Measurements from ENCODE around the gene ITGA7. TPM values are rescaled to one million over a fixed set of nuclear protein-coding genes. Genes with fewer than 3 reads are reported as not detected.

Gene ITGA7
- total RNA-seq, 2 experiments from 2014 or later = 4.3 to 4.8 TPM

DNA sequence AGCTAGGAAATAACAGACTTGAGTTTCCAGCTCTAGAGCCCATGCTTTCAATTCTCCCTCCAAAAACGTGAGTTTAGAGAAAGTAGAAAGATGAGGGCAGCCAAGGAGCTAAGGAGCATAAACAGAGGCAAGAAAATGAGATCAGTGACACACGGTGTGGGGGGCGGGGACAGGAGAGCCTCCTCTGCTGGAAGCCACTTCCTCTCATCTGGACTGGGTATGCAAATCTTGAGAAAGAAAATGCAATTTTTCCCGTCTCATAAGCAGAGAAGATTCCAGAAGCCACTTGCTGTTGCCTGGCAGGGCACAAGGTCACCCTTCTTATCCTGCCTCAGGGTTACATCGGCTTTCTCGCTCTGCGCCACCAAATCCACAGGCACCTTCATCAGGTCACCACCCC, 65.0 kb downstream of the ITGA7 start:
- H3K27ac Mint-ChIP-seq = no peak overlapping the region
- peaks cover 1% of the 10 kb centered on the region for H3K9me3 Mint-ChIP-seq
- intact Hi-C loops (cut with micrococcal nuclease) = no loop called here
- POLR2A ChIA-PET = no interaction called here
- ATAC-seq (peak; percentile 35), DNase-seq (peak; percentile 68)
- CTCF ChIA-PET = interaction anchor here (2.2 kb wide), 1 partner anchor 14 kb away, joined by 18 read pairs; no protein-coding TSS in a partner anchor
- H3K4me3 Mint-ChIP-seq = no peak overlapping the region
- H3K27me3 Mint-ChIP-seq = peaks cover 2% of the 10 kb centered on the region
- H3K36me3 Mint-ChIP-seq (ENCODE audit: low read depth) = no peaks in the 10 kb centered on the region
- TF ChIP-seq, protein P1, sequence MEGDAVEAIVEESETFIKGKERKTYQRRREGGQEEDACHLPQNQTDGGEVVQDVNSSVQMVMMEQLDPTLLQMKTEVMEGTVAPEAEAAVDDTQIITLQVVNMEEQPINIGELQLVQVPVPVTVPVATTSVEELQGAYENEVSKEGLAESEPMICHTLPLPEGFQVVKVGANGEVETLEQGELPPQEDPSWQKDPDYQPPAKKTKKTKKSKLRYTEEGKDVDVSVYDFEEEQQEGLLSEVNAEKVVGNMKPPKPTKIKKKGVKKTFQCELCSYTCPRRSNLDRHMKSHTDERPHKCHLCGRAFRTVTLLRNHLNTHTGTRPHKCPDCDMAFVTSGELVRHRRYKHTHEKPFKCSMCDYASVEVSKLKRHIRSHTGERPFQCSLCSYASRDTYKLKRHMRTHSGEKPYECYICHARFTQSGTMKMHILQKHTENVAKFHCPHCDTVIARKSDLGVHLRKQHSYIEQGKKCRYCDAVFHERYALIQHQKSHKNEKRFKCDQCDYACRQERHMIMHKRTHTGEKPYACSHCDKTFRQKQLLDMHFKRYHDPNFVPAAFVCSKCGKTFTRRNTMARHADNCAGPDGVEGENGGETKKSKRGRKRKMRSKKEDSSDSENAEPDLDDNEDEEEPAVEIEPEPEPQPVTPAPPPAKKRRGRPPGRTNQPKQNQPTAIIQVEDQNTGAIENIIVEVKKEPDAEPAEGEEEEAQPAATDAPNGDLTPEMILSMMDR (IDR thresholded peaks at IDR 0.05) = no peak
- H3K4me1 Mint-ChIP-seq (ENCODE audit: low read depth) = peaks cover 26% of the 10 kb centered on the region

DNA sequence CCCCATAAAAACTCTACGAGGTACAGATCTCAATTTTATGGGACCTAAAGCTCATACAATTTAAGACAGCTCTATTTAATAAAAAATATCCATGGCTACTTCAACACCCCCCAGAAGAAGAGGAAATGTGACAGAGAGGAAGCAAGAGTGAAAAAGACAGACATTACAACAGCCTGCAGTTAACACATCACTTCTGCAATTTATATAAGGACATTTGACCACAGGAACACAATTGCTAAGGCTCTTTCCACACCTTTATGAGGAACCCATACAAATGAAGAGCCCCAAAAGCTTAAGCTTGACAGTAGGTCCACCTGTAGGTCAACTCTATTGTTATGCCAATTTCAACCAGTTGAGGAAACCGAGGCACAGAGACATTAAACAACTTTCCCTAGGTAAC, 65.4 kb downstream of the ITGA7 start:
- no peaks in the 10 kb centered on the region for H3K36me3 Mint-ChIP-seq (ENCODE audit: low read depth)
- ChIA-PET POLR2A (no interaction called here), CTCF (interaction anchor here (0.6 to 2.2 kb wide), 2 partner anchors 14 to 26 kb away, joined by 3 to 18 read pairs; no protein-coding TSS in a partner anchor)
- no peak overlapping the region for H3K4me3 Mint-ChIP-seq
- H3K9me3 Mint-ChIP-seq = no peaks in the 10 kb centered on the region
- H3K27ac Mint-ChIP-seq = no peak overlapping the region
- TF ChIP-seq, protein P1 (IDR thresholded peaks at IDR 0.05) = no peak
- no peak for DNase-seq
- peaks cover 30% of the 10 kb centered on the region for H3K4me1 Mint-ChIP-seq (ENCODE audit: low read depth)
- no peak for ATAC-seq
- H3K27me3 Mint-ChIP-seq = peaks cover 5% of the 10 kb centered on the region
- intact Hi-C loops (cut with micrococcal nuclease) = no loop called here

DNA sequence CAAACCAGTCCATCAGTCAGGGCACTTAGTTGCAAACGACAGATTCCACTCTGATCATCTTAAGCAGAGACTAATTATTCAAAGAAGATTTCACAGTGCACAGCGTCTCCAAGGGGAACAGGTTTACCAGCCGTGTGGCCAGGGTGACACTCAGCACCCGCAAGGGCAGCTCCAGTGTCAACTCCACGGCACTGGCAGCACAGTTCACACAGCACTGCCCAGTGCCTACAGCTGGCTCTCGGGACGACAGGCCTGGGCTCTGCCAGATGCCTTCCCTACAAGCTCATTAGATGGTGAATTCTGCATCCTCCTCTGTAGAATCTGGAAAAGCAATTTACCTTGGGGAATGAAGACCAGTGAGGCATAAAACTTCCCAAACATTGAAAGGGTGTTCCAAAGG, 66.1 kb downstream of the ITGA7 start:
- no peaks in the 10 kb centered on the region for H3K9me3 Mint-ChIP-seq
- peaks cover 6% of the 10 kb centered on the region for H3K27me3 Mint-ChIP-seq
- CTCF ChIA-PET = interaction anchor here (0.6 to 2.2 kb wide), 2 partner anchors 15 to 25 kb away, joined by 3 to 18 read pairs; no protein-coding TSS in a partner anchor
- TF ChIP-seq, protein P1 (IDR thresholded peaks at IDR 0.05) = no peak
- peaks cover 32% of the 10 kb centered on the region for H3K4me1 Mint-ChIP-seq (ENCODE audit: low read depth)
- intact Hi-C loops (cut with micrococcal nuclease) = no loop called here
- H3K36me3 Mint-ChIP-seq (ENCODE audit: low read depth) = no peaks in the 10 kb centered on the region
- POLR2A ChIA-PET = no interaction called here
- no peak overlapping the region for H3K27ac Mint-ChIP-seq
- DNase-seq (no peak), ATAC-seq (no peak)
- no peak overlapping the region for H3K4me3 Mint-ChIP-seq

DNA sequence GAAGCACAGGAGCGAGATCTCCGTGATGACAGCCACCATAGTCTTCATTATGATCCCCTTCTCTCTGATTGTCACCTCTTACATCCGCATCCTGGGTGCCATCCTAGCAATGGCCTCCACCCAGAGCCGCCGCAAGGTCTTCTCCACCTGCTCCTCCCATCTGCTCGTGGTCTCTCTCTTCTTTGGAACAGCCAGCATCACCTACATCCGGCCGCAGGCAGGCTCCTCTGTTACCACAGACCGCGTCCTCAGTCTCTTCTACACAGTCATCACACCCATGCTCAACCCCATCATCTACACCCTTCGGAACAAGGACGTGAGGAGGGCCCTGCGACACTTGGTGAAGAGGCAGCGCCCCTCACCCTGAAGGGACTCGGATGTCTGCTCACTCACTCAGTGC, 70.2 kb downstream of the ITGA7 start:
- peak; percentile 68 for ATAC-seq
- no peaks in the 10 kb centered on the region for H3K36me3 Mint-ChIP-seq (ENCODE audit: low read depth)
- intact Hi-C loops (cut with micrococcal nuclease) = no loop called here
- peaks cover 11% of the 10 kb centered on the region for H3K27me3 Mint-ChIP-seq
- peak overlapping the region; percentile 56 for H3K27ac Mint-ChIP-seq
- H3K4me3 Mint-ChIP-seq = peak overlapping the region; percentile 16
- H3K9me3 Mint-ChIP-seq = no peaks in the 10 kb centered on the region
- peaks cover 19% of the 10 kb centered on the region for H3K4me1 Mint-ChIP-seq (ENCODE audit: low read depth)
- TF ChIP-seq, protein P1 (IDR thresholded peaks at IDR 0.05) = no peak
- POLR2A ChIA-PET = no interaction called here
- CTCF ChIA-PET = interaction anchor here (2.1 to 3.5 kb wide), 2 partner anchors 9 to 19 kb away, joined by 9 to 17 read pairs; no protein-coding TSS in a partner anchor
- DNase-seq = peak; percentile 57

DNA sequence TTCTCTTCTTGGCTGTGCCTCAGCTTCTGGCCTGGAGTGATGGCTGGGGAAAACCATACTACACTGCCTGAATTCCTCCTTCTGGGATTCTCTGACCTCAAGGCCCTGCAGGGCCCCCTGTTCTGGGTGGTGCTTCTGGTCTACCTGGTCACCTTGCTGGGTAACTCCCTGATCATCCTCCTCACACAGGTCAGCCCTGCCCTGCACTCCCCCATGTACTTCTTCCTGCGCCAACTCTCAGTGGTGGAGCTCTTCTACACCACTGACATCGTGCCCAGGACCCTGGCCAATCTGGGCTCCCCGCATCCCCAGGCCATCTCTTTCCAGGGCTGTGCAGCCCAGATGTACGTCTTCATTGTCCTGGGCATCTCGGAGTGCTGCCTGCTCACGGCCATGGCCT, 70.9 kb downstream of the ITGA7 start, which contains the start of gene OR10P1:
OR10P1 (plus strand) TSS at position 40 of the 400 bp plus-strand sequence; CDS start at position 40, 0 bp downstream.
- TF ChIP-seq, protein P1 (IDR thresholded peaks at IDR 0.05) = no peak
- no peaks in the 10 kb centered on the region for H3K9me3 Mint-ChIP-seq
- peaks cover 13% of the 10 kb centered on the region for H3K27me3 Mint-ChIP-seq
- POLR2A ChIA-PET = interaction anchor here (1.2 kb wide), 1 partner anchor 10 kb away, joined by 3 read pairs; no protein-coding TSS in a partner anchor
- H3K4me3 Mint-ChIP-seq = peak within 1 kb of the TSS; percentile 16
- no peak for DNase-seq
- no peak for ATAC-seq
- H3K36me3 Mint-ChIP-seq (ENCODE audit: low read depth) = no peaks in the 10 kb centered on the region
- CTCF ChIA-PET = interaction anchor here (2.1 to 3.5 kb wide), 2 partner anchors 10 to 19 kb away, joined by 9 to 17 read pairs; no protein-coding TSS in a partner anchor
- peaks cover 13% of the 10 kb centered on the region for H3K4me1 Mint-ChIP-seq (ENCODE audit: low read depth)
- intact Hi-C loops (cut with micrococcal nuclease) = no loop called here
- H3K27ac Mint-ChIP-seq = peak within 1 kb of the TSS; percentile 56

All from activated CD8-positive, alpha-beta T cell treated with anti-CD3 and anti-CD28 coated beads for 36 hours (primary cell).